ENCODE results near the gene GPC6. TPM values are rescaled to one million over a fixed set of nuclear protein-coding genes. Genes with fewer than 3 reads are reported as not detected.
A peak's percentile ranks its signal among the peaks of the same experiment; 100 is the strongest.
"Not testable (repeated sequence)": the region's sequence is repeated elsewhere in the genome, so short reads cannot be mapped to it uniquely, and the experiment has no call there.

Gene GPC6
- total and polyA plus RNA-seq, 2 experiments from 2014 or later, result 26.0 to 92.8 TPM

- TF ChIP-seq EZH2 (IDR thresholded peaks at IDR 0.05; ENCODE audit: borderline replicate concordance), result no peak
- TF ChIP-seq EZH2phosphoT487 (IDR thresholded peaks at IDR 0.05; ENCODE audit: low read depth, severe bottlenecking, unreplicated experiment), result no peak
- no peak for TF ChIP-seq CTCF (IDR thresholded peaks at IDR 0.05; ENCODE audit: poor library complexity)
- H3K27me3 ChIP-seq, result no peaks in the 10 kb centered on the region
- H4K20me1 ChIP-seq (ENCODE audit: insufficient read depth, poor library complexity, severe bottlenecking), result no peaks in the 10 kb centered on the region
- no peak overlapping the region for H3K4me3 ChIP-seq
- no peaks in the 10 kb centered on the region for H3K9me3 ChIP-seq (ENCODE audit: low read depth)
- DNase-seq (ENCODE audit: low spot score), result no peak
- H3K79me2 ChIP-seq, result peaks cover 86% of the 10 kb centered on the region
- H3K4me2 ChIP-seq, result no peak overlapping the region
- H3K9me2 ChIP-seq (replicated peaks; ENCODE audit: insufficient read depth), result no peaks in the 10 kb centered on the region
- no peaks in the 10 kb centered on the region for H3K36me3 ChIP-seq (replicated peaks; ENCODE audit: insufficient read depth, low read depth)
- 88% methylated on average over 3 of the region's 3 CpGs for WGBS (ENCODE audit: low lambda C conversion rate, missing lambda C conversion rate)
- no peak overlapping the region for H2AFZ ChIP-seq
- H3K4me1 ChIP-seq (ENCODE audit: insufficient read depth), result no peaks in the 10 kb centered on the region
- no peak overlapping the region for H3K27ac ChIP-seq
These were observed 94.3 kb downstream of the GPC6 start for GRCh38 chr13:93320942-93321341.

GRCh38 chr13:93323880-93324279 is 97.3 kb downstream of the GPC6 start:
- WGBS (ENCODE audit: low lambda C conversion rate, missing lambda C conversion rate), result 94% methylated on average over 1 of the region's 1 CpG
- H2AFZ ChIP-seq; H3K4me3 ChIP-seq; H3K4me1 ChIP-seq (ENCODE audit: insufficient read depth); H4K20me1 ChIP-seq (ENCODE audit: insufficient read depth, poor library complexity, severe bottlenecking); H3K9me3 ChIP-seq (ENCODE audit: low read depth); H3K36me3 ChIP-seq (replicated peaks; ENCODE audit: insufficient read depth, low read depth); H3K27ac ChIP-seq; H3K9me2 ChIP-seq (replicated peaks; ENCODE audit: insufficient read depth); DNase-seq (ENCODE audit: low spot score); H3K4me2 ChIP-seq; H3K27me3 ChIP-seq: not testable (repeated sequence)
- peaks cover 77% of the 10 kb centered on the region for H3K79me2 ChIP-seq

- Histone ChIP-seq H3K4me2 (no peak overlapping the region), H4K20me1 (ENCODE audit: insufficient read depth, poor library complexity, severe bottlenecking) (no peaks in the 10 kb centered on the region), H3K4me3 (no peak overlapping the region), H3K9me3 (ENCODE audit: low read depth) (no peaks in the 10 kb centered on the region), H3K27ac (peak overlapping the region; percentile 84), H3K27me3 (no peaks in the 10 kb centered on the region), H3K9me2 (replicated peaks; ENCODE audit: insufficient read depth) (no peaks in the 10 kb centered on the region), H3K79me2 (peaks cover 71% of the 10 kb centered on the region), H2AFZ (no peak overlapping the region), H3K36me3 (replicated peaks; ENCODE audit: insufficient read depth, low read depth) (no peaks in the 10 kb centered on the region), H3K4me1 (ENCODE audit: insufficient read depth) (peaks cover 15% of the 10 kb centered on the region)
- DNase-seq (ENCODE audit: low spot score), result no peak
- 89% methylated on average over 1 of the region's 1 CpG for WGBS (ENCODE audit: low lambda C conversion rate, missing lambda C conversion rate)
- TF ChIP-seq EZH2 (IDR thresholded peaks at IDR 0.05; ENCODE audit: borderline replicate concordance), result no peak
- TF ChIP-seq CTCF (IDR thresholded peaks at IDR 0.05; ENCODE audit: poor library complexity), result no peak
- TF ChIP-seq EZH2phosphoT487 (IDR thresholded peaks at IDR 0.05; ENCODE audit: low read depth, severe bottlenecking, unreplicated experiment), result no peak
These were observed 99.0 kb downstream of the GPC6 start for GRCh38 chr13:93325303-93326233.

GRCh38 chr13:93326234-93326811 is 99.7 kb downstream of the GPC6 start:
- H3K9me2 ChIP-seq (replicated peaks; ENCODE audit: insufficient read depth), result no peaks in the 10 kb centered on the region
- TF ChIP-seq EZH2phosphoT487 (IDR thresholded peaks at IDR 0.05; ENCODE audit: low read depth, severe bottlenecking, unreplicated experiment), result no peak
- no peak for TF ChIP-seq CTCF (IDR thresholded peaks at IDR 0.05; ENCODE audit: poor library complexity)
- TF ChIP-seq EZH2 (IDR thresholded peaks at IDR 0.05; ENCODE audit: borderline replicate concordance), result no peak
- H3K4me1 ChIP-seq (ENCODE audit: insufficient read depth), result peaks cover 15% of the 10 kb centered on the region
- H3K27me3 ChIP-seq, result no peaks in the 10 kb centered on the region
- H3K4me3 ChIP-seq, result no peak overlapping the region
- peak; percentile 48 for DNase-seq (ENCODE audit: low spot score)
- H3K4me2 ChIP-seq, result no peak overlapping the region
- H2AFZ ChIP-seq, result no peak overlapping the region
- peaks cover 71% of the 10 kb centered on the region for H3K79me2 ChIP-seq
- WGBS (ENCODE audit: low lambda C conversion rate, missing lambda C conversion rate), result 70% methylated on average over 5 of the region's 5 CpGs
- H4K20me1 ChIP-seq (ENCODE audit: insufficient read depth, poor library complexity, severe bottlenecking), result no peaks in the 10 kb centered on the region
- H3K36me3 ChIP-seq (replicated peaks; ENCODE audit: insufficient read depth, low read depth), result no peaks in the 10 kb centered on the region
- H3K9me3 ChIP-seq (ENCODE audit: low read depth), result no peaks in the 10 kb centered on the region
- peak overlapping the region; percentile 61 for H3K27ac ChIP-seq
